ENCODE data around the gene SPATS1. TPM values are rescaled to one million over a fixed set of nuclear protein-coding genes. Genes with fewer than 3 reads are reported as not detected.
A peak's percentile ranks its signal among the peaks of the same experiment; 100 is the strongest.

Gene SPATS1
- total RNA-seq, 1 donor from 2014 or later = not detected

DNA sequence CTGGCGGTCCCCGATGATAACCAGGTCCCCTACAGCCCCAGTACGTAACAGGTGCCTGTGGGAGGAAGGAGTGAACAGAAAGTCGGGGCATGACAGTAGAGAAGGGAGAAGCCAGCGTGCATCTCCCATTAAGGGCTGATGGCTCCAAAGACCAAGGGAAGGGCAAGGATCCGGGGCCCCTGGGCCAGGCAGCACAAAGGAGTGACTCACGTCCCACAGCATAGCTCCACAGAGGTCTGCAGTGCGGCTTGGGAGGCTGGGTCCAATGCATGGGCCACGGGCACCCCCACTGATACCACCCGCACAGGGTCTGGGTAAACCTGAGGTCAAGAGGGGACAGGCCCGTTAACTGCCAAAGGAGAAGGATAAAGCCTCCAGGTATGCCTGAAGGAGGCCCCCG is 39.6 kb upstream of the SPATS1 start:
- Mint-ChIP-seq H3K9me3 (ENCODE audit: low read depth) (no peaks in the 10 kb centered on the region), H3K36me3 (ENCODE audit: low read depth) (peaks cover 36% of the 10 kb centered on the region), H3K4me3 (ENCODE audit: unreplicated experiment) (no peak overlapping the region), H3K4me1 (ENCODE audit: low read depth) (peaks cover 4% of the 10 kb centered on the region), H3K27ac (ENCODE audit: unreplicated experiment) (no peak overlapping the region), H3K27me3 (ENCODE audit: low read depth) (peaks cover 9% of the 10 kb centered on the region)
- no peak for DNase-seq (ENCODE audit: low spot score)
- TF ChIP-seq, protein P1, sequence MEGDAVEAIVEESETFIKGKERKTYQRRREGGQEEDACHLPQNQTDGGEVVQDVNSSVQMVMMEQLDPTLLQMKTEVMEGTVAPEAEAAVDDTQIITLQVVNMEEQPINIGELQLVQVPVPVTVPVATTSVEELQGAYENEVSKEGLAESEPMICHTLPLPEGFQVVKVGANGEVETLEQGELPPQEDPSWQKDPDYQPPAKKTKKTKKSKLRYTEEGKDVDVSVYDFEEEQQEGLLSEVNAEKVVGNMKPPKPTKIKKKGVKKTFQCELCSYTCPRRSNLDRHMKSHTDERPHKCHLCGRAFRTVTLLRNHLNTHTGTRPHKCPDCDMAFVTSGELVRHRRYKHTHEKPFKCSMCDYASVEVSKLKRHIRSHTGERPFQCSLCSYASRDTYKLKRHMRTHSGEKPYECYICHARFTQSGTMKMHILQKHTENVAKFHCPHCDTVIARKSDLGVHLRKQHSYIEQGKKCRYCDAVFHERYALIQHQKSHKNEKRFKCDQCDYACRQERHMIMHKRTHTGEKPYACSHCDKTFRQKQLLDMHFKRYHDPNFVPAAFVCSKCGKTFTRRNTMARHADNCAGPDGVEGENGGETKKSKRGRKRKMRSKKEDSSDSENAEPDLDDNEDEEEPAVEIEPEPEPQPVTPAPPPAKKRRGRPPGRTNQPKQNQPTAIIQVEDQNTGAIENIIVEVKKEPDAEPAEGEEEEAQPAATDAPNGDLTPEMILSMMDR (IDR thresholded peaks at IDR 0.05) = no peak

DNA sequence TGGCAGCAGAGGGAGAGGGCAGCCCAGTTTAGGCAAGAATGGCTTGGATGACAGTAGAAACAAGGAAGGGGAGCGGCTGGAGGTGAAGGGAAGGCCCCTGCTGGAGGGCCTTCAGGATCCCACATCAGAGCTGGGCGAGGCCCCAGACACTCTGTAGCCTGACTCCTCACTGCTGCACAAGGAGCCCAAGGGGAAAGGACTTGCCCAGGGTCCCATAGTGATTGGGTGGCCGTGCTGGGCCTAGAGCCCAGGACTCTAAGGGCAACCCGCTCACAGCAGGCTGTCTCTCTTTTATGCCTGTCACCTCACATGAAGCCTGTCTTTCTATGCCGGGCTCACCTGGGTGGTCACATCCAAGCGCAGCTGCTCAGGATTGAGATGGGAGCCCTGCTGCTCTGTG is 38.6 kb upstream of the SPATS1 start:
- H3K27me3 Mint-ChIP-seq (ENCODE audit: low read depth) = peaks cover 5% of the 10 kb centered on the region
- H3K36me3 Mint-ChIP-seq (ENCODE audit: low read depth) = peaks cover 40% of the 10 kb centered on the region
- no peaks in the 10 kb centered on the region for H3K9me3 Mint-ChIP-seq (ENCODE audit: low read depth)
- no peak for DNase-seq (ENCODE audit: low spot score)
- H3K4me3 Mint-ChIP-seq (ENCODE audit: unreplicated experiment) = no peak overlapping the region
- H3K4me1 Mint-ChIP-seq (ENCODE audit: low read depth) = no peaks in the 10 kb centered on the region
- H3K27ac Mint-ChIP-seq (ENCODE audit: unreplicated experiment) = no peak overlapping the region
- TF ChIP-seq, protein P1 (IDR thresholded peaks at IDR 0.05) = no peak

DNA sequence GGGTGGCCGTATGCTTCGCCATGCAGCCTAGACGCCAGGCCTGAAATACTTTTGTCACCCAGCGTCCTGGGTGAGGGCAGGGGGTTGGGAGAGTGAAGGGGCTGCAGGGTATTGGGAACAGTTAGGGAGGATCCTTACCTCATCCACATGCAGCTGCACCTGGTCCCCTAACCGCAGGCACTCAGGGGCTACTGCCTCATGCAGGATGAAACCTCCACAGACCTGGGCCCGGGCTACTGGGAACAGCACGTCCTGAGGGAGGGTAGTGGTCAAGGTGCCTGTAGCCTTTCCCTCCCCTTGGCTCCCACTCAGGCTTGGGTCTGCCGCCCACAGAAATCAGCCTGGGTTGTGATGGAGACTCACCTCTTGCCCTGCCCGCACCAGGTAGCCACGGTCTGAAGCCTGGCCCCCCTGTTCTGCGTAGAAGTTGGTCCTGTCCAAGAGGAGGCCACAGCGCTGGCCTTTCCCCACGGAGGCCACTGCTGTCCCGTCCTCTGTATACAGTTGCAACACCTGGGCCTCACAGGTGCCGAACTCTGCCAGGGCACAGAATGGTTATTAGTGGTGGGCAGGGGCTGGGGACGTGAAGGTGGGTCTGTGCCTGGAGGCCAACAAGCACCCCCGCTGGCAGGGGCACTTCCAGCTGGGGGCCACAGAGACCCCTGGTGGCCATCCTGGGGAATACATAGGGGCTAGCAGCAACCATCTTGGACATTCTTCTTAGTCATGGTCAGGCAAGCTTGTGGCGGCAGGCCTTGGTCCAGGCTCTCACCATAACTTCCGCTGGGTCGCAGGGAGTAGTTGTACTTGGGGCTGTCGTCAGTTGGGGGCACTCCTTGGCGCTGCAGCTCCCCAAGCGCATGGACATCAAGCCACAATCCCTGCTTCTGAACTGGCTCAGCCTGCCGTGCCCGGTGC is 37.9 kb upstream of the SPATS1 start:
- no peak overlapping the region for H3K27ac Mint-ChIP-seq (ENCODE audit: unreplicated experiment)
- H3K27me3 Mint-ChIP-seq (ENCODE audit: low read depth) = no peaks in the 10 kb centered on the region
- no peaks in the 10 kb centered on the region for H3K4me1 Mint-ChIP-seq (ENCODE audit: low read depth)
- peaks cover 43% of the 10 kb centered on the region for H3K36me3 Mint-ChIP-seq (ENCODE audit: low read depth)
- TF ChIP-seq, protein P1 (IDR thresholded peaks at IDR 0.05) = peak; percentile 82
- H3K4me3 Mint-ChIP-seq (ENCODE audit: unreplicated experiment) = no peak overlapping the region
- no peak for DNase-seq (ENCODE audit: low spot score)
- no peaks in the 10 kb centered on the region for H3K9me3 Mint-ChIP-seq (ENCODE audit: low read depth)

DNA sequence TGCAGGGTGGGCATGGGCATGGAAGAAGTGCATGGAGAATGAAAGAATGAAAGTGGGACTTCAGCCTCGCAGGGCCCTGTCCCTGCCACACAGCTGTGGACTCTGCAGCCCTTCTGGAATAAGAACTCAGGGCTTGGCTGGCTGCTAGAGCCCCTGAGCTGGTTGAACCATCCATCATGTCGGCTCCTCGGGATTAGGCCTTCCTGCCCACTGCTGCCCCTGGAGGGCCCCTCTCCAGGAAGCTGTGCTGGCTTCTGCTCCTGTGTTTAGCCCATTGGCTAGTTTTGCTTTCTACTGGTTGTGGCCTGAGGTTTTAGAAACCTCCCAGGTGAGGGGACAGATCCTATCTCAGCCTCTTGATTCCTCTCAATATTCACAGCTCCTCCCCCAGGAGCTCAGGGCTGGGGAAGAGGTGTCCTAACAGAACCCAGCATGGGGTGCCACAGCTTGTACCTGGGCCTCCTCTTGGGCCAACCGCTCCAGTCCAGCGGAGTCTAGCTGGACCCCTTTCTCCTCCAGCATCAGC is 37.2 kb upstream of the SPATS1 start:
- Mint-ChIP-seq H3K4me3 (ENCODE audit: unreplicated experiment) (no peak overlapping the region), H3K4me1 (ENCODE audit: low read depth) (no peaks in the 10 kb centered on the region), H3K36me3 (ENCODE audit: low read depth) (peaks cover 45% of the 10 kb centered on the region), H3K9me3 (ENCODE audit: low read depth) (no peaks in the 10 kb centered on the region), H3K27me3 (ENCODE audit: low read depth) (no peaks in the 10 kb centered on the region), H3K27ac (ENCODE audit: unreplicated experiment) (no peak overlapping the region)
- DNase-seq (ENCODE audit: low spot score) = no peak
- TF ChIP-seq, protein P1 (IDR thresholded peaks at IDR 0.05) = no peak

DNA sequence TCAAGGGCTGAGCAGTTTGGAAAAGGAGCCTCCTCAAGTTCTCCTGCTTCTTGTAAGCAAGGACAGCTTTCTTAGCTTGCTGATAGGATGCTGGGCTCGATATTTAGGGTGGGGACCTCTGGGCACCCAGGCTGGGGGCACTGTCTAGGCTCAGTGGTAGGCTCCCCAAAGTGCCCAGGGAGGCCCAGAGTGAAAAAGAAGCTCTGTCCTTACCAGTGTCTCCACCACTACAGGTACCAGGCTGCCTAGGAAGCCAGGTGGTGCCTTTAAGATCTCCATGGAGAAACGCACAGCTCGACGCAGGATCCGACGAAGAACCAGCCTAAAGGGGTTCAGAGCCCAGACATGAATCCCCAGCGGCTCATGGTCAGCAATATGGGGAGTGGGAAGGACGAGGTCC is 35.7 kb upstream of the SPATS1 start:
- H3K4me1 Mint-ChIP-seq (ENCODE audit: low read depth) = peaks cover 2% of the 10 kb centered on the region
- H3K27ac Mint-ChIP-seq (ENCODE audit: unreplicated experiment) = no peak overlapping the region
- TF ChIP-seq, protein P1 (IDR thresholded peaks at IDR 0.05) = no peak
- H3K4me3 Mint-ChIP-seq (ENCODE audit: unreplicated experiment) = no peak overlapping the region
- H3K27me3 Mint-ChIP-seq (ENCODE audit: low read depth) = no peaks in the 10 kb centered on the region
- peaks cover 35% of the 10 kb centered on the region for H3K36me3 Mint-ChIP-seq (ENCODE audit: low read depth)
- no peak for DNase-seq (ENCODE audit: low spot score)
- no peaks in the 10 kb centered on the region for H3K9me3 Mint-ChIP-seq (ENCODE audit: low read depth)
